ENCODE measurements around the gene COL7A1.
"Not testable (repeated sequence)": the region's sequence is repeated elsewhere in the genome, so short reads cannot be mapped to it uniquely, and the experiment has no call there.

The COL7A1 gene

GRCh38 chr3:48561045-48561736, 33.9 kb downstream of the COL7A1 start:
- DNase-seq, result peak; percentile 3

- no peak for DNase-seq
Measured at GRCh38 chr3:48560648-48561018, 34.5 kb downstream of the COL7A1 start.

DNA sequence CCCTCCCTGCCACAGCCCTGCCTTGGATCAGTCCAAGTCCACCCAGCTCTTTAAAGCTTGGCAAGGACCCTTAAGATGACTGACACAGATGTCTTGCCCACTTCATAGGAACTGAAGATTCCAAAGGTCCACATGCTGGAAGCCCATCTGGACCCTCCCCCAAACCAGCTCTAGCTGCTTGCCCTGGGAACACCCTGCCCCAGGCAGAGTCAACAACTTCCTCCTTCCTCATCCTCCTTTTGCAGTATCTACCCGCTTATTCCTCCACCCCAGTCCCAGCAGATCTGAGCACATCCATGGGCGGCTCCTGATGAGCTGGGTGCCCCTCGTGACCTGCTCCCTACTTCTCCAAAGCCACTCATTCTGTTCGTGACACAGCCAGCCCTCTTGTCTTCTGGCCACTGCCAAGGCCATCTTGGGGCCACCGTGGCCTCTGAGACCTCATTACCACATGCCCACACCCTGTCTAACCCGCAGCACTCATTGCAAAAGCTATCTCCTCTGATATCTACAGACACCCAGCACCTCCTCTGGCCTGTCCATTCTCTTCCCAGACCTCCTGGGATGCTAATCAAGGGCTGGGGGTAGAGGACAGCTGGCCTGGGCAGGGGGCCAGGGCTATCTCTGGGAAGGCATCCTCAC, 36.5 kb downstream of the COL7A1 start:
- no peak for DNase-seq

DNA sequence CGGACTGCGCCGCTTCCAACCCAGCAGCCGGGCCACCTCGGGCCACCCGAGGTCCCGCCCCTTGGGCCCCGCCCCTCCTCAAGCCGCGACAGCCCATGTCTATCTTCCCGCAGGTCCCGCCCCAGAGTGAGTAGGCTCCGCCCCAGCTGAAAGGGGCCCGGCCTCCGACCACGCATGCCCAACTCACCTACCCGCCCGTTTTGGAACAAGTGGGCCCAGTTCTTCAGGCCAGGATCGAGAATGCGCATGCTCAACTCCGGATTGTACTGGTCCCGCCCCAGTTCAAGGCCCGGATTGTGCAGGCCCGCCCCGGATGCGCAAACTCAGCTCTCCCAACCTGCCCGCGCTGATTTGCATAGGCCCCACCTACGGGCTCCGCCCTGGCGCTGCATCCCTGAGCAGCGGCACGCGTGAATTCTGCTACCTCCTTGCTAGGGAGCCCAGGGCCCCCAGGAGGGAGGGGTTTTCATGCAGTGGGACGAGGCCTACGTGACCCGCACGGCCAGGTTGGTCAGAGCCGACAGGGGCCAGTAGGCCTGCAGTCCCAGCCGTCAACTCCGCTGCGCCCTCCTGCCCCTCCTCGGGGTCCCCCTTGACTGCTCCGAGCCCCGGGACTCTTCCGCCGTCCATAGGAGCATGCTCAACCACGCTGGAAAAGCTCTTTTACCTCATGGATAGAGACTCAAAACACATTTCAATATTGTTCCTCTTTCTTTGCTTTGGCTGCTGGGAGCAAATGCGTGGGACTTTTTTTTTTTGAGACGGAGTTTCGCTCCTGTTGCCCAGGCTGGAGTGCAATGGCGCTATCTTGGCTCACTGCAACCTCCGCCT, 38.1 kb downstream of the COL7A1 start, which contains the start of gene PFKFB4:
Gene PFKFB4, minus strand, starts transcription at position 8 of the 831 bp plus-strand sequence. CDS start 26 bp downstream, outside the sequence.
- peak; percentile 94 for DNase-seq

DNA sequence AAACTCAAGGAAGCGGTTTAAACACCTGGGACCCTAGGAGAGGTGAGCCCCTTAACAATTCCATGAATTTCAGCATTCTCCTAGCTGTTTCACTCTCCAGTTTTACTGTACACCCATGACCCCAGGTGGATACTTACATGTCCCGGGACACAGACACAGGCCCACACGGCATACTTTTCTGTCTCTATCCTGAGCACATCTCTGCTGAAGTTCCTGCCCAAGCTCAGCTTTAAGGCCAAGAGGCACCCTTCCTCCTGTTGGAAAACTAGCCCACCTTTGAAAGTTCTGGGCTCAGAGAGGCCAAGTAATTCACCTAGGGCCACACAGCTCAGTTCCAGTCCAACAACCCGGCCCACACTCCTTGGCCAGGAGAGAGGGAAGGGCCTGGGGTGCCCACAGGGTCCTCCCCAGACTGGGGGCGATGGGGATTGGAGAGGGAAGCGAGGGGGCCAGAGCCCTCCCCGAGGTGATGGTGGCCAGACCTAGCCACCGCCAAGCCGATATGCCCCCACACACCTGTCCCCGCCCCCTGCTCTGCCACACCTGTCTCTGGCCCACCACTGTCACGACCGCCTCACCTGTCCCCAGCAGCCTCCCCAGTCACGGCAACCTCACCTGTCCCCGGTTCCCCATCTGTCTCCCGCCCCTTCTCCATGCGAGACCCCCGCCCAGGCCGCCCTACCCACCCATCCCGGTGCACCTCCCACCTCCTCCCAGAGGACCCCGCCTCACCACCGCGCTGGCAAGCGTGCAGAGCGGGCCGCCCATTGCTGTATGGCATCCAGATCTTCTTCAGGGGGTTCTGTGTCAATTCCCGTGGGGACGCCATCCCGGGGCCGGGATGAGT, 39.0 kb downstream of the COL7A1 start:
- DNase-seq, result peak; percentile 29

DNA sequence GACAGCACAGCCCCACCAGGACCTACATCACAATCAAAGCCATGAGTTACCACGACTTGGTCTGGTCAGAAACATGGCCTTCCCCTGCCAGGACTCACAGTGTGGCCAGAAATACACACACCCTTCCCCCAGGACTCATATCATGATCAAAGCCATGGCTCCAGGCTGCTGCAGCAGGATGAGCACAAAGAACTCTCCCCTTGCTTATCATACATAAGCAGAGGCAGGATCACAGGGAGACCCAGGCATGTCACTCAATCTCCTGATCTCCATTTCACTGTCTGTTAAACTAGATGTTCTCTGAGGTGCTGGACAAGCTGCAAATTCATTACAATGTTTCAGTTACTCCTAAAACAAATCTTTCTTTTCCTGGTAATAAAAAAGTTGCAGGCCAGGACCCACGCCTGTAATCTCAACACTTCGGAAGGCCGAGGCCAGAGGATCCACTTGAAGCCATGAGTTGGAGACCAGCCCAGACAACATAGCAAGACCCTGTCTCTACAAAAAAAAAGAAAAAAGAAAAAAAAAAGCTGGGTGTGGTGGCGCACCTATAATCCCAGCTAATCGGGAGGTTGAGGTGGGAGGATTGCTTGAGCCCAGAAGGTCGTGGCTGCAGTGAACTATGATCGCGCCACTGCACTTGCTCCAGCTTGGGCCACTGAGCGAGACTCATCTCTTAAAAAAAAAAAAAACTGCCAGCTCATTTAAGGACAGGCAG, 39.7 kb downstream of the COL7A1 start:
- DNase-seq, result peak; percentile 20

GRCh38 chr3:48553886-48554845, 41.0 kb downstream of the COL7A1 start:
- no peak for DNase-seq

- DNase-seq, result no peak
Measured at GRCh38 chr3:48553361-48553760, 41.8 kb downstream of the COL7A1 start.

DNA sequence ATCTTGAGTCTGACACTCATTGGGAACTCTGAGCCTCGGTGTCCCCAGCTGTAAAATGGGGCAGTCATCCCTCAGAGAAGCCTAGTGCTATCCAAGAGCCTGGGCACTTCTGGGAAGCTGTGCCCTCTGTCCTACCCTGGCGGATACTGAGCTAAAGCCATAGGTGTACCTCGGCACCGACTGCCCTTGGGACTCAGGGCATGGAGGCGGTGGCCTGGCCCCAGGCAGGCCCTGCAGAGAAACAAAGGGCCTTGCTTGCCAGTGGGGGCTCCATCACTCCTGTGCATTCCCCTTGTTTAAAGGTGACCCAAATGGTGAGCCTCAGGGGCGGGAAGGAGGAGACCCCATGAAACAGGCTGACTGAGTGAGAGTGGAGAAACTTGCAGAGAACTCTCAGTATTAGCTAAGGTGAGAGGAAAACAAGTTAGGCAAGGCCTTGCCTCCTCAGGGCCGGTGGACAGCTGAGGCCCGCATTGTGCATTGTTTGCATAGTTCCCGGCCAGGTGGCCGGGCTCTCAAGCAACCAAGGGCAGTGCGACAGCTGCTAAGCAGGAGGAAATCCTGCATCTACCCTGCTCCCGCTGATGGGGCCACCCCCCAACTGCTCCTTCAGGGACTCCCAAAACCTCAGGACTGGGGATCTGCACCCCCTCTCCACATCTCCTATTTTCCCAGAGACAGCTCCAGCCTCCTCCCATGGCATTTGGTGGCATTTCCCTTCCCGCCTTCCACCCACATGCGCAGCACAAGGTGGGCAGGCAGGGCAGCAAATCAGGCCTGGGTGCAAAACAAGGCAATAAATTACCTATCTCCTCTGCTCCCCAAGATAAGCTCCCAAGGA, 42.8 kb downstream of the COL7A1 start:
- peak; percentile 83 for DNase-seq

GRCh38 chr3:48551651-48552050, 43.5 kb downstream of the COL7A1 start:
- DNase-seq, result not testable (repeated sequence)

DNA sequence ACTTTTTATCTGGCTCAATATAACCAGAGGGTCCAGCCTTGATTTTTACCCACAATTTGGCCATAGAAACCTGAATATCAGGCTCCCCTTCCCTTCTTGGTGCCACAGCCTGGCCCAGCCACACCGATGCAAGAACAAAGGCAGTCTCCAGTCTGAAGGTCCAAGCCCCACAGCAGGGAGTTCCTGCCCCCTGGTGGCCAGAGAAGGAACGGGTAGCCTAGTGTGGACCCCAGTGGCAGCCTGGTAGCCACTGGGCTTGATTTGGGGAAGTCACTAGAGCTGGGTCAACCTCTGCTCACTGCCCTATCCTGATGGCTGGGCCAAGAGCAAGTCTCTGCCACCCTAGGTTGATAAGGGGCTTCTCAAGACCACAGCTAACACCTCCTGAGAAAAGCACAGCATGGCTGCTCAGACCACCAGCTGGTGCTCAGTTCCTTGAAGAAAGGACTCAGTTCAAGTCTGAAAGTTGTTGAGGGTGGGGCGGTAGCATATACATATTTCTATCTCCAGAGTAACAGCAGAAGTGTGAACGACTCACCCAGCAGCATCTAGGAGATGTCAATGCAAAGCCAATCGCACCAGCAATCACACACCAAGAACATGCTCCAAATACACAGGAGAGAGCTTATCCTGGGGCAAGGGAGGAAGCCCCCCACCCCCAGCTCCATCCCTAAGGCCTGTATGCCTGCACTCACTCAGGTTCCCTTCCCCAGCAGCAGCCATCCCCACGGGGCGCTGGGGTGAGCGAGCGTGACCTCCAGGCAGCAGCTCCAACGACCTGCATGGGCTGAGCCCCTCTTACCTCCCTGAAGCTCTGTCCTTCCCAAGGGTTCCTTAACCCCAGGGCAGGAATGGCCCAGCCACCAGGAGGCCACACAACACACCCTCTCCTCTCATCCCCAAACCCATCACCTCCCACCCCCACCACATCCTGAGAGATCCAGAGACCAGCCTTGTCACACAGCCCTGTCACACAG, 46.1 kb downstream of the COL7A1 start:
- peak; percentile 63 for DNase-seq

DNA sequence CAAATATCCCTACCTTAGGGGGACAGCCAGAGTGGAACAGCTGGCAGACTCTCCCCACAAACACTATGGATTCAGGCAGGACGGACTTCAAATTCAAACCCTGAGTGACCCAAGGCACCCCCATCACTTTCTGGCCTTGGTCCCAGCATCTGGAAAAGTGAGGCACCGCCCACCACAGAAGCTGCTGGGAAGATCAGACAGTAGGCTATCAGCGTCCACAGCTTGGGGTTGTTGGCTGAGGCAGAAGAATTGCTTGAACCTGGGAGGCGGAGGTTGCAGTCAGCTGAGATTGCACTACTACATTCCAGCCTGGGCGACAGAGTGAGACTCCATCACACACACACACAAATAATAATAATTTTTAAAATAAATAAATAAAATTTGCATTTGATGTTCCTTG, 47.0 kb downstream of the COL7A1 start:
- DNase-seq, result no peak

- no peak for DNase-seq
Measured at GRCh38 chr3:48546203-48546829, 48.8 kb downstream of the COL7A1 start.

DNA sequence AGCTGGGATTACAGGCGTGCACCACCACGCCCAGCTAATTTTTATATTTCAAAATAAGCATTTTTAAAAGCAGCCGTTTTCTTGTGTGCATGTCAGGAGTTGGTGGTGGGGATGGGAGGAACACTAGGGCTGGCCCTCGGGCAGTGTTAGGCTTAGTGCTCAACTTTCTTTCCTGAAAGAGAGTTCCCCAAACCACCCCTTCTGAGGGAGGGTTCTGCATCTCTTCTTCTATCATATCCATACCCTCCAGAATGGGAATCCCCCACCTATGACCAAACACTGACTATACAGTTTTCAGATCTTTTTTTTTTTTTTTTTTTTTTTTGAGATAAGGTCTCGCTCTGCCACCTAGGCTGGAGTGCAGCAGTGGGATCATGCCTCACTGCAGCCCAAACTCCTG, 51.0 kb downstream of the COL7A1 start:
- DNase-seq, result no peak

GRCh38 chr3:48543271-48543866, 51.8 kb downstream of the COL7A1 start:
- no peak for DNase-seq

DNA sequence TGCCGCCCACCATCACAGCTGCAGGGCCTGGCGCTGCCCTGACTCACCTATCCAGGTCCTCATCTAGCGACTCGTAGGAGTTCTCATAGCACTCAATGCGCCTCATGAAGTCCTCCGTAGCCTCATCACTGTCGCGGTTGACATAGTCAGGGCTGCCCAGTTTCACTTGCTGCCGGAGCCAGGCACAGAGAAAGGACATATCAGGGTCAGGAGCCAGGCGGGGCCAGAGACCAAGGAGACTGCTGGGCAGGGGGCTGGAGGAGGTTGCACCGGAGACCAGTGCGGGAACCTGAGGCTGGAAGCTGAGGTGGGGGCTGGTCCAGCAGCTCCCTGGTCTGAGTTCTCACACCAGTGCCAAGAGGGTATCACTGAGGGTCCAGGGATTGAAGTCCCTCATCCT, 56.7 kb downstream of the COL7A1 start:
- no peak for DNase-seq

GRCh38 chr3:48536785-48537184, 58.3 kb downstream of the COL7A1 start:
- DNase-seq, result no peak

GRCh38 chr3:48536116-48536515, 59.0 kb downstream of the COL7A1 start:
- DNase-seq, result no peak
